GM10266 (cell line): ENCODE data around the gene ZNF213.

Experiments used
- DNase-seq: peaks from one replicate; pipeline ENCODE4 v3.0.0; 2012; ENCODE audit errors: extremely low spot score
- TF ChIP-seq, protein P1 (sequence below): IDR thresholded peaks from 2 replicates; pipeline ENCODE4 v1.5.1; 2012; ENCODE audit warnings: mild to moderate bottlenecking, low read depth; ENCODE audit not compliant: control insufficient read depth, insufficient read depth; ENCODE audit errors: missing control alignments

Gene ZNF213

DNA sequence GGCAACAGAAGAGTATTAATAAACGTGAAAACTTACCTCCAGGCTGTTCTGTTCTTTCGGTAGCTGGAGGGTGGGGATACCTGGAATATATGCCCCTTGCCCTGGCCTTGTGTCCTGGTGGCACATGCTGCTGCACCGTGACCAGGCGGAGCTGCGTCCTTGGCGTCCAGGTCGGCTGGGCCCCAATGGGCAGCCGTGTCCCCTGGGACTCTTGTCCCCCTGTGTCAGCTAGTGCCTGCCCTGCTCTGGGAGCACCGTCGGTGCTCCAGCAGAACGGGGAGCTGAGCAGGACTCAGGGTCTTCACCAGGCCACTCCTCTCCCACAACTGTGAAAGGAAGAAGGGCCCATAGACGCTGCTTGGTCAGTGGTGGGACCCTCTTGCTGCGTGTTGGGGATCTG lies 7.9 kb downstream of the ZNF213 start:
- DNase-seq = no peak
- TF ChIP-seq, protein P1, sequence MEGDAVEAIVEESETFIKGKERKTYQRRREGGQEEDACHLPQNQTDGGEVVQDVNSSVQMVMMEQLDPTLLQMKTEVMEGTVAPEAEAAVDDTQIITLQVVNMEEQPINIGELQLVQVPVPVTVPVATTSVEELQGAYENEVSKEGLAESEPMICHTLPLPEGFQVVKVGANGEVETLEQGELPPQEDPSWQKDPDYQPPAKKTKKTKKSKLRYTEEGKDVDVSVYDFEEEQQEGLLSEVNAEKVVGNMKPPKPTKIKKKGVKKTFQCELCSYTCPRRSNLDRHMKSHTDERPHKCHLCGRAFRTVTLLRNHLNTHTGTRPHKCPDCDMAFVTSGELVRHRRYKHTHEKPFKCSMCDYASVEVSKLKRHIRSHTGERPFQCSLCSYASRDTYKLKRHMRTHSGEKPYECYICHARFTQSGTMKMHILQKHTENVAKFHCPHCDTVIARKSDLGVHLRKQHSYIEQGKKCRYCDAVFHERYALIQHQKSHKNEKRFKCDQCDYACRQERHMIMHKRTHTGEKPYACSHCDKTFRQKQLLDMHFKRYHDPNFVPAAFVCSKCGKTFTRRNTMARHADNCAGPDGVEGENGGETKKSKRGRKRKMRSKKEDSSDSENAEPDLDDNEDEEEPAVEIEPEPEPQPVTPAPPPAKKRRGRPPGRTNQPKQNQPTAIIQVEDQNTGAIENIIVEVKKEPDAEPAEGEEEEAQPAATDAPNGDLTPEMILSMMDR = no peak

DNA sequence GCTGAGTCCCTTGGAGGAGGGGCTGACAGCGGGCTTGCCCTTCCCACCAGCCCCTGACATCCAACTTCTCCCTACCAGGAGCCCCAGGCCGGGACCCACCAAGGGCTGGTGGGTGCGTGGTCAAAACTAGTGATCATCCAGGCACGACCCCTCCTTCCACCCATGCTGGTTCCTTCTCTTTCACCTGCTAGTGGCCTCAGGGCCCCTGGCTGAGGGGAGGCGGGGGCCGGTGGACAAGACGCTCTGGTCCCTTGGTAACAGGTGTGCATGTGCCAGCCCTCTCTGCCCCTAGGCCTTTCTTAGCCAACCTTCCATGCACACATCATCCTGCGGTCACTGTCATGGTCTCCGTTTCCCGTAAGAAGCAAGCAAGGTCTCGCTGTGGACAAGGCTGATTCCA lies 8.4 kb downstream of the ZNF213 start:
- TF ChIP-seq, protein P1 = no peak
- DNase-seq = no peak

DNA sequence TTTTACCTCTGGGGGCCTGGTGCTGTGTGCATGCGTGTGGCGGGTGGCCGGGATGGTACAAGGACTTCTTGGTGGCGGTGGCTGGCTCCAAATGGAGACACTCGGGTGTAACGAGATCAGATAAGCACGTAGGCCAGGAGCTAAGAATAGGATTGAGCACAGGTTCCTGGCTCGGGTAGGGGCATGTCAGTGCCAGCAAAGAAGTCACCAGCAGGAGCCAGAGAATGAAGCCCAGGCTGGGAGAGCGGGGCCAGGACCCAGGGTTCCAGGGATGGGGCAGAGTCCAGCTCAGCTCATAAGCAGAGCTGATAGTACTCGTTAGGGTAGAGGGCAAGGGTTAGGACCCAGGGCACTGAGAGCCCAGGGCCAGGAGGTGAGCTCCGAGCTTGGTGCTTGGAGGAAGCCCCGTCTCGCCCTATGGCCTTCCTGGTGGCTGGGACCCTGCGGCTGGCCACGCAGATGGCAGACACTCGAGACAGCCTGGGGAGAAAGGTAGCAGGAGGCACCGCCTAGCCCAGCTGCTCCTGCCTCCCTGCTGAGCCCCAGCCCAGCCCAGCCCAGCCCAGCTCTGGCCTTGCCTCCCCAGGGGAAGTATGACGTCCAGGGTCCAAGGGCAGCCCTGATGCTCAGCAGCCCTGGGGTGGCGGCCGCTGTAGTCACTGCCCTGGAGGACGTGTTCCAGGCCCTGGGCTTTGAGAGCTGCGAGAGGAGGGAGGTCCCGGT lies 8.9 kb downstream of the ZNF213 start:
- TF ChIP-seq, protein P1 = no peak
- no peak for DNase-seq

DNA sequence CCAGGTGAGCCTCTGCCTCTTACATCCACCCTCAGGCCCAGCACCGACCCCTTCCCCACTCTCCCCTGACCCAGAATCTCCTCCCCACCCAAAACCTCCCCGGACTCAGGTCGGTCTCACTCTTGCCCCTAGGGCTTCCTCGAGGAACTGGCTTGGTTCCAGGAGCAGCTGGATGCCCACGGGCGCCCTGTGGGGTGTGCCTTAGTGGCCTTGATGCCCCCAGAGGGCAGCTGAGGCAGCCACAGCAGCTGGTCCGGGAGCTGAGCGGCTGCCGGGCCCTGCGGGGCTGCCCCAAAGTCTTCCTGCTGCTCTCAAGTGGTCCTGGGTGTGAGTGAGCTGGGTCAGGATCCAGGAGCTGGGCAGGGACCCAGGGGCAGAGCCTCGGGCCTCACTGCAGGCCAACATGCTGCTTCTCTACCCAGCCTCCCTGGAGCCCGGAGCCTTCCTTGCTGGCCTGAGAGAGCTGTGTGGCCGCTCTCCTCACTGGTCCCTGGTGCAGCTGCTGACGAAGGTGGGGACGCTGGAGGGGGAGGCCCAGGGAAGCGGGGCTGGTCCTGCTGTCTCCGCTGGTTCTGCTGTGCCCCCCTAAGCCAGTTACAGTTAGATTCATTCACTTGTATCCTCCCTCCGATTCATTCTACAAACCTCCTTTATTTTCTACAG lies 9.6 kb downstream of the ZNF213 start:
- no peak for DNase-seq
- TF ChIP-seq, protein P1 = no peak

DNA sequence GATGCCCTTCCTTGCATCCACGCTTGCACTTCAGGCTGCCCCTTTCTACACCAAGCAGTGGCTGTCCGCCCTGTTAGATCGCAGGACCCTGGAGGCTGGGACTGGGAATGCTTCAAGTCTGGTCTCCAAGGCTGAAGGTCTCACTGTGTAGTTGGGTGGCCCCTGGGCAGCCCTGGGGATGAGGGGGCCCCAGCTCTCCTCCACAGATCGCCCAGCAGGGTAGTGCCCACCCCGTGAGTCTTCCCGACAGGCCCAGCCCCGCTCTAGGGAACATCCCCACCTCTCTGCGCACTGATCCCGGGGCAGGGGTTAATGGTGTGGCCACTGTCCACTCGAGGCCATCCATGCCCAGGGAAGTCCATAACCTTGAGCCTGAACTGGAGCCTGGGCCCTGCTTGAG lies 10.3 kb downstream of the ZNF213 start:
- TF ChIP-seq, protein P1 = no peak

DNA sequence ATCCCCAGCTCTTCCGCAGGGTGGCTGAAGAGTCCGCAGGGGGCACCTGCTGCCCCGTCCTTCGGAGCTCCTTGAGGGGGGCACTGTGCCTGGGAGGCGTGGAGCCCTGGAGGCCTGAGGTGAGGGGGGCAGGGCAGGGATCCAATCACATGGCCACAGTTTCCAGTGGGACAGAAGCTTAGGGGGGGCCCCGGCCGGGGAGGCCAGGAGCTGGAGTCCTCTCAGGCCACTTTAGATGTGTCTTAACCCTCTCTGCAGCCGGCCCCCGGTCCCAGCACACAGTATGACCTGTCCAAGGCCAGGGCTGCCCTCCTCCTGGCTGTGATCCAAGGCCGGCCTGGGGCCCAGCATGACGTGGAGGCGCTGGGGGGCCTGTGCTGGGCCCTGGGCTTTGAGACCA lies 10.8 kb downstream of the ZNF213 start:
- TF ChIP-seq, protein P1 = no peak
- no peak for DNase-seq

More for the DNA sequence above, 10.3 kb downstream of the ZNF213 start:
- no peak for DNase-seq

DNA sequence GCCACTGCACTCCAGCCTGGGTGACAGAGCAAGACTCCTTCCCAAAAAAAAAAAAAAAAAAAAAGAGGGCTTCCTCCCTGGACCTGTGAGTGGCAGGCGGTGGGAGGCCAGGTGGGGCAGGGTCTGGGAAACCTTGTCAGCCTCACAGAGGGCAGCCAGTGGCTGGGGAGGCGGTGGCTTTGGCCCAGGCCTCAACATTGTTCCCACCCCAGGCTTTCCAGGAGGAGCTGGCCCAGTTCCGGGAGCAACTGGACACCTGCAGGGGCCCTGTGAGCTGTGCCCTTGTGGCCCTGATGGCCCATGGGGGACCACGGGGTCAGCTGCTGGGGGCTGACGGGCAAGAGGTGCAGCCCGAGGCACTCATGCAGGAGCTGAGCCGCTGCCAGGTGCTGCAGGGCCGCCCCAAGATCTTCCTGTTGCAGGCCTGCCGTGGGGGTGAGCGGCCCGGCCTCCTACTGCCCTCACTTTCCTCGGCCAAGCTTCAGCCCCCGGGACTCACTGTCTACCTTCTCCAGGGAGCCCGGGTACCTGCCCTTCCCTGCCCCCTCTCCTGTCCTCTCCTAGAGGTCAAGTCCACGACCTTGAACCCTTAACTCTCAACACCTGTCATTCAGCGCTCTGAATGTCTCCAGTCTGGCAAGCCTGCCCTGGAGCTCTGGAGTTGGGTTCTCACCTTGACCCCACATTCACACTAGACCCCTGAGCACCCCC lies 12.4 kb downstream of the ZNF213 start:
- DNase-seq = no peak
- TF ChIP-seq, protein P1 = no peak
